GM23248 (cell line): ENCODE measurements around the gene EML3. TPM values are rescaled to one million over a fixed set of nuclear protein-coding genes. Genes with fewer than 3 reads are reported as not detected.
A peak's percentile ranks its signal among the peaks of the same experiment; 100 is the strongest.

Experiments
- DNase-seq: peaks from one replicate; pipeline ENCODE4 v3.0.0-alpha.2; 2015
- H2AFZ ChIP-seq: fragments of 200-600 bp; sonication (generic); 2 replicates; pipeline ENCODE4 v1.6.1; 2016; ENCODE audit warnings: antibody characterized with exemption
- H3F3A ChIP-seq: fragments of 200-600 bp; sonication (generic); 2 replicates; pipeline ENCODE4 v1.6.1; 2016; ENCODE audit warnings: mild to moderate bottlenecking, antibody characterized with exemption, mixed run types; ENCODE audit not compliant: insufficient read depth
- H3K27ac ChIP-seq: fragments of 200-600 bp; sonication (generic); 2 replicates; pipeline ENCODE4 v1.5.1; 2016; ENCODE audit warnings: mild to moderate bottlenecking
- H3K27me3 ChIP-seq: fragments of 200-600 bp; sonication (generic); replicated peaks from 2 replicates; pipeline ENCODE4 v1.6.1; 2016; ENCODE audit warnings: mild to moderate bottlenecking; ENCODE audit not compliant: insufficient read depth
- H3K36me3 ChIP-seq: fragments of 200-600 bp; sonication (generic); 2 replicates; pipeline ENCODE4 v1.6.1; 2016; ENCODE audit warnings: low read depth, mild to moderate bottlenecking
- H3K4me1 ChIP-seq: fragments of 200-600 bp; sonication (generic); 2 replicates; pipeline ENCODE4 v1.6.1; 2016; ENCODE audit warnings: mild to moderate bottlenecking; ENCODE audit not compliant: insufficient read depth
- H3K4me2 ChIP-seq: fragments of 200-600 bp; sonication (generic); one replicate; pipeline ENCODE4 v1.6.1; 2016; ENCODE audit warnings: mild to moderate bottlenecking; ENCODE audit not compliant: unreplicated experiment
- H3K4me3 ChIP-seq: fragments of 200-600 bp; sonication (generic); 2 replicates; pipeline ENCODE4 v1.5.1; 2016; ENCODE audit warnings: mild to moderate bottlenecking
- H3K79me2 ChIP-seq: fragments of 200-600 bp; sonication (generic); 2 replicates; pipeline ENCODE4 v1.6.1; 2016; ENCODE audit warnings: mild to moderate bottlenecking; ENCODE audit not compliant: insufficient read depth
- H3K9ac ChIP-seq: fragments of 200-600 bp; sonication (generic); 2 replicates; pipeline ENCODE4 v1.6.1; 2016; ENCODE audit warnings: mild to moderate bottlenecking
- H3K9me2 ChIP-seq: fragments of 200-600 bp; sonication (generic); 2 replicates; pipeline ENCODE4 v1.6.1; 2016; ENCODE audit warnings: mixed run types, mild to moderate bottlenecking, moderate library complexity; ENCODE audit not compliant: insufficient read depth
- H3K9me3 ChIP-seq: fragments of 200-600 bp; sonication (generic); one replicate; pipeline ENCODE4 v1.6.1; 2017; ENCODE audit warnings: low read depth
- H4K20me1 ChIP-seq: fragments of 200-600 bp; sonication (generic); 2 replicates; pipeline ENCODE4 v1.6.0; 2016; ENCODE audit not compliant: insufficient read depth
- EZH2 ChIP-seq: fragments of 200-600 bp; sonication (generic); IDR thresholded peaks from 2 replicates; pipeline ENCODE4 v1.6.1; 2018; ENCODE audit warnings: antibody characterized with exemption, mild to moderate bottlenecking; ENCODE audit not compliant: insufficient read depth, poor library complexity, severe bottlenecking
- EZH2phosphoT487 ChIP-seq: fragments of 200-600 bp; sonication (generic); IDR thresholded peaks from 2 replicates; pipeline ENCODE4 v1.6.1; 2018; ENCODE audit warnings: antibody characterized with exemption, moderate library complexity, mild to moderate bottlenecking, low read depth; ENCODE audit not compliant: insufficient read depth
- WGBS, 2 experiments: methylation state at CpG; one replicate each; pipeline ENCODE4 v1.1.6; 2015 to 2017; ENCODE audit warnings: low lambda C conversion rate in 2 of 2, low coverage in 1 of 2; ENCODE audit errors: missing lambda C conversion rate in 2 of 2; 5-methylcytosine and 5-hydroxymethylcytosine counted together
- in situ Hi-C: fragments of 300-500 bp; cut with MboI; formaldehyde crosslinking; loops from 2 replicates; pipeline ENCODE4 v1.15.0; 2020
- polyA plus RNA-seq: library from polyadenylated mRNA; unstranded; fragments of >200 nt; fragmentation: Nextera tagmentation; extraction: Ambion mirVana; gene quantifications from 2 replicates; pipeline ENCODE4 v1.2.1, GENCODE V29; 2016
- total RNA-seq: library from RNA; depleted of rRNA; stranded (reverse); fragments of >200 nt; shearing (Covaris generic); gene quantifications from 2 replicates; pipeline ENCODE4 v1.2.3, GENCODE V29; 2014

EML3 gene
- total and polyA plus RNA-seq, 2 experiments from 2014 or later: 34.8 to 47.2 TPM

DNA sequence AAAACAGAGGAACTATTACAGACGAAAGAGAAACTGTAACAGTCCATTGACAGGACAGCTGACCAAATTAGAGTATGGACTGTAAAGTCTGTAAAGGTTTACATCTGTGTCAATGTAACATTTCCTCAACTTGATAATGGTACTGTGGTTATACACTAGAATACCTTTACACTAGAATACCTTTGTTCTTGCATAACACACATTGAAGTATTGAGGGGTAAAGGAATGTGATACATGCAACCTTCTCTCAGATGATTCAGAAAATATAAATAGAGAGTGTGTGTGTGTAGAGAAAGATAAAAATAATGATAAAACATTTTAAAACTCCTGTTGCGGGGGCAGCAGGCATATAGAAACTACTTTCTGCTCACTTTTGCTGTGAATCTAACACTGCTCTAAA lies 33.3 kb downstream of the EML3 start:
- in situ Hi-C loops: no loop called here
- H3F3A ChIP-seq: peaks cover 4% of the 10 kb centered on the region; the same call in 1 of the 2 replicates
- H3K9me3 ChIP-seq: no peaks in the 10 kb centered on the region
- H3K4me3 ChIP-seq: no peak overlapping the region
- no peak overlapping the region for H3K4me2 ChIP-seq
- TF ChIP-seq EZH2: no peak
- TF ChIP-seq EZH2phosphoT487: no peak
- no peak overlapping the region for H3K9ac ChIP-seq
- WGBS, 2 experiments: 79 to 84% methylated on average over 2 of the region's 2 CpGs
- H3K27me3 ChIP-seq: no peaks in the 10 kb centered on the region
- H3K4me1 ChIP-seq: peaks cover 6% of the 10 kb centered on the region; the same call in 1 of the 2 replicates
- H3K27ac ChIP-seq: no peak overlapping the region
- no peaks in the 10 kb centered on the region for H4K20me1 ChIP-seq
- H2AFZ ChIP-seq: no peak overlapping the region
- DNase-seq: no peak
- peaks cover 6% of the 10 kb centered on the region; the same call in 1 of the 2 replicates for H3K36me3 ChIP-seq
- peaks cover 46% of the 10 kb centered on the region for H3K79me2 ChIP-seq
- H3K9me2 ChIP-seq: no peaks in the 10 kb centered on the region

- TF ChIP-seq EZH2phosphoT487 (no peak), EZH2 (no peak)
- Histone ChIP-seq H3K9ac (no peak overlapping the region), H3K9me2 (no peaks in the 10 kb centered on the region), H4K20me1 (no peaks in the 10 kb centered on the region), H2AFZ (no peak overlapping the region), H3F3A (peaks cover 4% of the 10 kb centered on the region; the same call in 1 of the 2 replicates), H3K27ac (no peak overlapping the region), H3K4me2 (no peak overlapping the region), H3K36me3 (peaks cover 6% of the 10 kb centered on the region; the same call in 1 of the 2 replicates), H3K4me3 (no peak overlapping the region), H3K79me2 (peaks cover 47% of the 10 kb centered on the region), H3K4me1 (peaks cover 6% of the 10 kb centered on the region; the same call in 1 of the 2 replicates), H3K9me3 (no peaks in the 10 kb centered on the region), H3K27me3 (no peaks in the 10 kb centered on the region)
- no peak for DNase-seq
- in situ Hi-C loops: no loop called here
- 94% methylated on average over 11 of the region's 11 CpGs for WGBS, 2 experiments
Measured at GRCh38 chr11:62578541-62578940, 34.0 kb downstream of the EML3 start.

GRCh38 chr11:62577046-62577714 lies 35.4 kb downstream of the EML3 start:
- H3K9me2 ChIP-seq: no peaks in the 10 kb centered on the region
- TF ChIP-seq EZH2phosphoT487 (no peak), EZH2 (no peak)
- H2AFZ ChIP-seq: no peak overlapping the region
- no peak overlapping the region for H3K27ac ChIP-seq
- in situ Hi-C loops: no loop called here
- no peak overlapping the region; the same call in 1 of the 2 replicates for H3K9ac ChIP-seq
- H3F3A ChIP-seq: peaks cover 4% of the 10 kb centered on the region; the same call in 1 of the 2 replicates
- no peak overlapping the region for H3K4me2 ChIP-seq
- H3K4me3 ChIP-seq: no peak overlapping the region
- H3K9me3 ChIP-seq: no peaks in the 10 kb centered on the region
- WGBS, 2 experiments: 64 to 66% methylated on average over 12 of the region's 12 CpGs
- no peaks in the 10 kb centered on the region for H3K27me3 ChIP-seq
- DNase-seq: no peak
- peaks cover 50% of the 10 kb centered on the region for H3K79me2 ChIP-seq
- peaks cover 8% of the 10 kb centered on the region for H3K4me1 ChIP-seq
- H3K36me3 ChIP-seq: peaks cover 8% of the 10 kb centered on the region
- no peaks in the 10 kb centered on the region for H4K20me1 ChIP-seq

- peaks cover 14% of the 10 kb centered on the region for H3F3A ChIP-seq
- no peaks in the 10 kb centered on the region for H3K9me2 ChIP-seq
- peak overlapping the region; percentile 99; the same call in 1 of the 2 replicates for H3K27ac ChIP-seq
- TF ChIP-seq EZH2 (no peak), EZH2phosphoT487 (no peak)
- 38 to 43% methylated on average over 13 to 14 of the region's 14 CpGs for WGBS, 2 experiments
- peak overlapping the region; percentile 99 for H3K9ac ChIP-seq
- 0 out of 2 replicates have a peak overlapping the region, but pooled peaks have one; percentile 65 for H2AFZ ChIP-seq
- no peaks in the 10 kb centered on the region for H3K9me3 ChIP-seq
- peaks cover 22% of the 10 kb centered on the region for H3K4me1 ChIP-seq
- in situ Hi-C loops: no loop called here
- peak overlapping the region; percentile 95 for H3K4me2 ChIP-seq
- peaks cover 19% of the 10 kb centered on the region for H3K36me3 ChIP-seq
- peaks cover 61% of the 10 kb centered on the region for H3K79me2 ChIP-seq
- peak overlapping the region; percentile 80 for H3K4me3 ChIP-seq
- H3K27me3 ChIP-seq: no peaks in the 10 kb centered on the region
- no peak for DNase-seq
- H4K20me1 ChIP-seq: no peaks in the 10 kb centered on the region
Measured at GRCh38 chr11:62575837-62576236, 36.7 kb downstream of the EML3 start.
